ENCODE results near the gene MRPS11.

- TF ChIP-seq POLR2A (IDR thresholded peaks at IDR 0.05; ENCODE audit: low read depth, low read length) (no peak), CTCF (conservative IDR thresholded peaks at IDR 0.05; ENCODE audit: low read depth, low read length) (no peak), CEBPB (IDR thresholded peaks at IDR 0.05; ENCODE audit: low read depth, low read length) (no peak), MAZ (IDR thresholded peaks at IDR 0.05; ENCODE audit: borderline replicate concordance, low read depth, low read length) (no peak), RCOR1 (IDR thresholded peaks at IDR 0.05; ENCODE audit: insufficient replicate concordance, low read length) (no peak), BHLHE40 (IDR thresholded peaks at IDR 0.05; ENCODE audit: low read depth, low read length) (no peak), SMC3 (IDR thresholded peaks at IDR 0.05; ENCODE audit: low read depth, low read length) (no peak)
Measured at GRCh38 chr15:88505721-88506120, 38.2 kb downstream of the MRPS11 start.

Data from IMR-90 (cell line).